Esophagus muscularis mucosa (tissue), 3 donors: ENCODE results near the gene THSD7A.

Source experiments
- CTCF ChIP-seq, 3 experiments: fragments of 200-600 bp in 2 of 3; fragments of 450-650 bp in 1 of 3; sonication (generic) in 2 of 3; IDR thresholded peaks; one replicate each; pipeline ENCODE4 v1.5.1; 2017 to 2019; ENCODE audit warnings: antibody characterized with exemption in 3 of 3, mild to moderate bottlenecking in 2 of 3, moderate library complexity in 1 of 3
- POLR2A ChIP-seq: fragments of 450-650 bp; IDR thresholded peaks from one replicate; pipeline ENCODE4 v1.6.1; 2017; ENCODE audit warnings: antibody characterized with exemption, moderate library complexity, mild to moderate bottlenecking, low read depth
- POLR2AphosphoS5 ChIP-seq, 2 donors: sonication (generic); formaldehyde crosslinking; IDR thresholded peaks; one replicate each; pipeline ENCODE4 v1.6.1; 2017; ENCODE audit warnings: antibody characterized with exemption in 2 of 2

- no peak for TF ChIP-seq POLR2A
- TF ChIP-seq POLR2AphosphoS5 (IDR thresholded peaks at IDR 0.05): no peak
- TF ChIP-seq CTCF (IDR thresholded peaks at IDR 0.05): no peak
Observed at GRCh38 chr7:11753433-11753832, 78.6 kb downstream of the THSD7A start.
